Mesendoderm (in vitro differentiated cells): Measurements from ENCODE around the gene PPP4R1.

Experiments used
- DNase-seq: peaks from one replicate; pipeline ENCODE4 v3.0.0; 2013
- H2AK5ac ChIP-seq: 2 replicates; pipeline ENCODE4 v1.6.1; 2013; ENCODE audit warnings: low read length, inconsistent platforms
- H2BK120ac ChIP-seq: 2 replicates; pipeline ENCODE4 v1.6.1; 2013; ENCODE audit warnings: low read depth, mild to moderate bottlenecking, low read length, moderate library complexity, mixed read lengths
- H2BK15ac ChIP-seq: replicated peaks from 2 replicates; pipeline ENCODE4 v1.6.1; 2013; ENCODE audit warnings: low read depth, mild to moderate bottlenecking, moderate library complexity
- H2BK5ac ChIP-seq: 2 replicates; pipeline ENCODE4 v1.6.1; 2013; ENCODE audit warnings: low read length, inconsistent platforms
- H3K18ac ChIP-seq: 2 replicates; pipeline ENCODE4 v1.6.1; 2013; ENCODE audit warnings: mild to moderate bottlenecking, low read length, mixed read lengths
- H3K23ac ChIP-seq: one replicate; pipeline ENCODE4 v1.6.1; 2013; ENCODE audit warnings: low read length
- H3K27ac ChIP-seq: 2 replicates; pipeline ENCODE4 v1.5.1; 2013; ENCODE audit warnings: low read depth, mild to moderate bottlenecking, inconsistent platforms, low read length, moderate library complexity
- H3K27me3 ChIP-seq: 2 replicates; pipeline ENCODE4 v1.6.1; 2013; ENCODE audit warnings: low read length, control low read depth, mild to moderate bottlenecking, inconsistent platforms; ENCODE audit not compliant: insufficient read depth, poor library complexity
- H3K36me3 ChIP-seq: 2 replicates; pipeline ENCODE4 v1.6.1; 2013; ENCODE audit warnings: low read length, inconsistent platforms; ENCODE audit not compliant: control insufficient read depth, insufficient read depth
- H3K4ac ChIP-seq: one replicate; pipeline ENCODE4 v1.6.1; 2013; ENCODE audit warnings: low read depth, mild to moderate bottlenecking, low read length, moderate library complexity
- H3K4me1 ChIP-seq: 2 replicates; pipeline ENCODE4 v1.6.1; 2013; ENCODE audit warnings: low read depth, low read length, inconsistent platforms; ENCODE audit not compliant: control insufficient read depth
- H3K4me2 ChIP-seq: 2 replicates; pipeline ENCODE4 v1.6.1; 2013; ENCODE audit warnings: low read length
- H3K4me3 ChIP-seq: 2 replicates; pipeline ENCODE4 v1.5.1; 2013; ENCODE audit warnings: mild to moderate bottlenecking, low read length
- H3K56ac ChIP-seq: one replicate; pipeline ENCODE4 v1.6.1; 2013; ENCODE audit warnings: low read length
- H3K79me1 ChIP-seq: 2 replicates; pipeline ENCODE4 v1.6.1; 2013; ENCODE audit warnings: low read length, inconsistent platforms
- H3K79me2 ChIP-seq: 2 replicates; pipeline ENCODE4 v1.6.1; 2013; ENCODE audit warnings: mild to moderate bottlenecking, low read length; ENCODE audit not compliant: control insufficient read depth, insufficient read depth
- H3K9ac ChIP-seq: 2 replicates; pipeline ENCODE4 v1.6.1; 2013; ENCODE audit warnings: low read length, inconsistent platforms
- H4K5ac ChIP-seq: one replicate; pipeline ENCODE4 v1.6.1; 2013; ENCODE audit warnings: low read length
- H4K8ac ChIP-seq: one replicate; pipeline ENCODE4 v1.6.1; 2013; ENCODE audit warnings: low read depth, mild to moderate bottlenecking, control low read depth, low read length, moderate library complexity
- WGBS: extraction: QIAGEN DNeasy Blood & Tissue Kit; methylation state at CpG from one replicate; pipeline ENCODE4 v1.1.7; 2013; ENCODE audit warnings: low lambda C conversion rate, missing lambda C conversion rate; ENCODE audit not compliant: insufficient coverage; ENCODE audit errors: extremely low coverage; 5-methylcytosine and 5-hydroxymethylcytosine counted together

PPP4R1 gene

GRCh38 chr18:9628984-9629383, 14.6 kb upstream of the PPP4R1 start:
- whole genome bisulfite sequencing = no CpG with 5 or more reads among the region's 5 CpGs

GRCh38 chr18:9627642-9628041, 13.3 kb upstream of the PPP4R1 start:
- no CpG with 5 or more reads among the region's 3 CpGs for WGBS
- Histone ChIP-seq H3K4ac (no peak overlapping the region), H3K56ac (peak overlapping the region; percentile 60), H3K4me2 (no peak overlapping the region), H4K8ac (no peak overlapping the region), H3K18ac (peak overlapping the region; percentile 30), H3K79me2 (no peaks in the 10 kb centered on the region), H3K27me3 (no peaks in the 10 kb centered on the region), H2BK5ac (peak overlapping the region; percentile 17), H2BK15ac (peak overlapping the region; percentile 85), H2AK5ac (no peak overlapping the region), H3K4me1 (peaks cover 2% of the 10 kb centered on the region), H3K79me1 (no peaks in the 10 kb centered on the region), H2BK120ac (no peak overlapping the region), H3K27ac (no peak overlapping the region), H4K5ac (no peak overlapping the region), H3K36me3 (no peaks in the 10 kb centered on the region), H3K23ac (no peak overlapping the region), H3K4me3 (no peak overlapping the region), H3K9ac (no peak overlapping the region)
- peak; percentile 94 for DNase-seq

More at GRCh38 chr18:9628984-9629383, 14.6 kb upstream of the PPP4R1 start:
- H4K8ac ChIP-seq = no peak overlapping the region
- H2BK5ac ChIP-seq = no peak overlapping the region
- no peak for DNase-seq
- H3K36me3 ChIP-seq = no peaks in the 10 kb centered on the region
- H2BK120ac ChIP-seq = no peak overlapping the region
- no peak overlapping the region for H3K4me3 ChIP-seq
- no peak overlapping the region for H3K18ac ChIP-seq
- no peaks in the 10 kb centered on the region for H3K27me3 ChIP-seq
- peaks cover 2% of the 10 kb centered on the region for H3K4me1 ChIP-seq
- H2AK5ac ChIP-seq = no peak overlapping the region
- no peaks in the 10 kb centered on the region for H3K79me1 ChIP-seq
- H4K5ac ChIP-seq = no peak overlapping the region
- H3K4me2 ChIP-seq = no peak overlapping the region
- no peaks in the 10 kb centered on the region for H3K79me2 ChIP-seq
- H3K23ac ChIP-seq = no peak overlapping the region
- no peak overlapping the region for H3K56ac ChIP-seq
- no peak overlapping the region for H2BK15ac ChIP-seq
- H3K4ac ChIP-seq = no peak overlapping the region
- H3K27ac ChIP-seq = no peak overlapping the region
- H3K9ac ChIP-seq = no peak overlapping the region

GRCh38 chr18:9619990-9620389, 5.6 kb upstream of the PPP4R1 start:
- Histone ChIP-seq H3K4ac (no peak overlapping the region), H2BK15ac (no peak overlapping the region), H3K4me1 (peaks cover 5% of the 10 kb centered on the region), H3K9ac (no peak overlapping the region), H3K56ac (no peak overlapping the region), H3K18ac (no peak overlapping the region), H3K27ac (no peak overlapping the region), H3K36me3 (no peaks in the 10 kb centered on the region), H3K79me2 (no peaks in the 10 kb centered on the region), H3K23ac (no peak overlapping the region), H3K27me3 (no peaks in the 10 kb centered on the region), H3K79me1 (no peaks in the 10 kb centered on the region), H4K8ac (no peak overlapping the region), H2AK5ac (no peak overlapping the region), H2BK120ac (no peak overlapping the region), H3K4me3 (no peak overlapping the region), H4K5ac (no peak overlapping the region), H3K4me2 (no peak overlapping the region), H2BK5ac (no peak overlapping the region)
- DNase-seq = no peak
- no CpG with 5 or more reads among the region's 8 CpGs for WGBS

- Histone ChIP-seq H2BK5ac (no peak overlapping the region), H2AK5ac (no peak overlapping the region), H3K4ac (no peak overlapping the region), H3K9ac (no peak overlapping the region), H4K5ac (no peak overlapping the region), H3K4me1 (peaks cover 5% of the 10 kb centered on the region), H3K4me2 (no peak overlapping the region), H3K18ac (no peak overlapping the region), H3K27me3 (no peaks in the 10 kb centered on the region), H3K36me3 (no peaks in the 10 kb centered on the region), H2BK15ac (no peak overlapping the region), H3K4me3 (no peak overlapping the region), H2BK120ac (no peak overlapping the region), H4K8ac (no peak overlapping the region), H3K23ac (no peak overlapping the region), H3K56ac (no peak overlapping the region), H3K79me2 (no peaks in the 10 kb centered on the region), H3K27ac (no peak overlapping the region), H3K79me1 (no peaks in the 10 kb centered on the region)
- DNase-seq = no peak
- WGBS = no CpG with 5 or more reads among the region's 1 CpG
Observed at GRCh38 chr18:9619545-9619944, 5.2 kb upstream of the PPP4R1 start.

- H3K79me1 ChIP-seq = no peaks in the 10 kb centered on the region
- no CpG with 5 or more reads among the region's 3 CpGs for WGBS
Observed at GRCh38 chr18:9619056-9619455, 4.7 kb upstream of the PPP4R1 start.

GRCh38 chr18:9617006-9617542, 2.7 kb upstream of the PPP4R1 start:
- no peak overlapping the region for H2BK5ac ChIP-seq
- no peak overlapping the region for H2BK15ac ChIP-seq
- DNase-seq = no peak
- no peak overlapping the region for H3K4me3 ChIP-seq
- H3K23ac ChIP-seq = no peak overlapping the region
- H3K4me1 ChIP-seq = peaks cover 5% of the 10 kb centered on the region
- no peaks in the 10 kb centered on the region for H3K36me3 ChIP-seq
- H3K56ac ChIP-seq = no peak overlapping the region
- no peak overlapping the region for H3K4me2 ChIP-seq
- H2BK120ac ChIP-seq = no peak overlapping the region
- no peaks in the 10 kb centered on the region for H3K27me3 ChIP-seq
- H3K27ac ChIP-seq = no peak overlapping the region
- no peak overlapping the region for H3K18ac ChIP-seq
- H4K8ac ChIP-seq = no peak overlapping the region
- H3K79me1 ChIP-seq = no peaks in the 10 kb centered on the region
- no CpG with 5 or more reads among the region's 5 CpGs for WGBS
- H3K9ac ChIP-seq = no peak overlapping the region
- H4K5ac ChIP-seq = no peak overlapping the region
- peaks cover 14% of the 10 kb centered on the region for H3K79me2 ChIP-seq
- no peak overlapping the region for H2AK5ac ChIP-seq
- no peak overlapping the region for H3K4ac ChIP-seq

More at GRCh38 chr18:9619056-9619455, 4.7 kb upstream of the PPP4R1 start:
- no peak overlapping the region for H3K56ac ChIP-seq
- H3K27me3 ChIP-seq = no peaks in the 10 kb centered on the region
- H3K4ac ChIP-seq = no peak overlapping the region
- no peak overlapping the region for H3K4me3 ChIP-seq
- no peak overlapping the region for H2BK5ac ChIP-seq
- no peak overlapping the region for H4K5ac ChIP-seq
- H3K18ac ChIP-seq = no peak overlapping the region
- no peaks in the 10 kb centered on the region for H3K36me3 ChIP-seq
- DNase-seq = no peak
- no peak overlapping the region for H3K23ac ChIP-seq
- no peaks in the 10 kb centered on the region for H3K79me2 ChIP-seq
- no peak overlapping the region for H2BK15ac ChIP-seq
- H3K4me1 ChIP-seq = peaks cover 5% of the 10 kb centered on the region
- H2AK5ac ChIP-seq = no peak overlapping the region
- H3K9ac ChIP-seq = no peak overlapping the region
- H3K27ac ChIP-seq = no peak overlapping the region
- no peak overlapping the region for H3K4me2 ChIP-seq
- H4K8ac ChIP-seq = no peak overlapping the region
- no peak overlapping the region for H2BK120ac ChIP-seq
